AG09309 (cell line): Measurements from ENCODE around the gene TMEM35A.

ENCODE experiments used
- DNase-seq: peaks from one replicate; pipeline ENCODE4 v3.0.0-alpha.2; 2010; ENCODE audit warnings: low read depth
- H3K4me3 ChIP-seq: 2 replicates; pipeline ENCODE4 v1.5.1; 2011; ENCODE audit warnings: mild to moderate bottlenecking, low read depth, low read length, moderate library complexity; ENCODE audit not compliant: control insufficient read depth
- TF ChIP-seq, protein P1 (sequence below): IDR thresholded peaks from 2 replicates; pipeline ENCODE4 v1.5.1; 2011; ENCODE audit warnings: mild to moderate bottlenecking, low read depth, low read length, inconsistent platforms; ENCODE audit not compliant: insufficient read depth, control insufficient read depth; ENCODE audit errors: missing control alignments

The TMEM35A gene

DNA sequence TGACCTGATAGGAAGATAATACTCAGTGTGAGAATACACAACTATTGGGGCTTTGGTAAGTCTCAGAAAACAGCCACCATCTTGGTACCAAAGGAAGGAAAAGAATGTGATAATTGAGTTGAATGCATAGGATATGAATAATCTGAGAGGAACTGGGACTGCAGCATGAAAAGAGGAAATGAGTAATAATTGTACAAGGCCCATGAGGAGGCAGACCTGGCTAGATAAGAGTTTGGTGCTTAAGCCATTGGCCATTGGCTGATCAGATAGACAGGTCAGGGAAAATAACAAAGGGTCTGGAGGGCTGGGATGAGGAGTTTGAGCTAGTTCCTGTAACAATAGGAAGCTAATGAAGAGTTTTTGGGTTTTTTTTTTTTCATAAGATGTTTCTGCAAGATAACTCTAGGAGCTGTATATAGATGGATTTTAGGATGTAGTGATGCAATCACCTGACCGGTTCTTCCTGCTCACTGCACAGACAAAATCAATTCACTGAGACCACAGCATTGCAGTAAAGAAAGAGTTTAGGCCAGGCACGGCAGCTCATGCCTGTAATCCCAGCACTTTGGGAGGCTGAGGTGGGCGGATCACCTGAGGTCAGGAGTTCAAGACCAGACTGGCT, 21.5 kb upstream of the TMEM35A start:
- H3K4me3 ChIP-seq: no peak overlapping the region
- TF ChIP-seq, protein P1, sequence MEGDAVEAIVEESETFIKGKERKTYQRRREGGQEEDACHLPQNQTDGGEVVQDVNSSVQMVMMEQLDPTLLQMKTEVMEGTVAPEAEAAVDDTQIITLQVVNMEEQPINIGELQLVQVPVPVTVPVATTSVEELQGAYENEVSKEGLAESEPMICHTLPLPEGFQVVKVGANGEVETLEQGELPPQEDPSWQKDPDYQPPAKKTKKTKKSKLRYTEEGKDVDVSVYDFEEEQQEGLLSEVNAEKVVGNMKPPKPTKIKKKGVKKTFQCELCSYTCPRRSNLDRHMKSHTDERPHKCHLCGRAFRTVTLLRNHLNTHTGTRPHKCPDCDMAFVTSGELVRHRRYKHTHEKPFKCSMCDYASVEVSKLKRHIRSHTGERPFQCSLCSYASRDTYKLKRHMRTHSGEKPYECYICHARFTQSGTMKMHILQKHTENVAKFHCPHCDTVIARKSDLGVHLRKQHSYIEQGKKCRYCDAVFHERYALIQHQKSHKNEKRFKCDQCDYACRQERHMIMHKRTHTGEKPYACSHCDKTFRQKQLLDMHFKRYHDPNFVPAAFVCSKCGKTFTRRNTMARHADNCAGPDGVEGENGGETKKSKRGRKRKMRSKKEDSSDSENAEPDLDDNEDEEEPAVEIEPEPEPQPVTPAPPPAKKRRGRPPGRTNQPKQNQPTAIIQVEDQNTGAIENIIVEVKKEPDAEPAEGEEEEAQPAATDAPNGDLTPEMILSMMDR: no peak
- DNase-seq: no peak

DNA sequence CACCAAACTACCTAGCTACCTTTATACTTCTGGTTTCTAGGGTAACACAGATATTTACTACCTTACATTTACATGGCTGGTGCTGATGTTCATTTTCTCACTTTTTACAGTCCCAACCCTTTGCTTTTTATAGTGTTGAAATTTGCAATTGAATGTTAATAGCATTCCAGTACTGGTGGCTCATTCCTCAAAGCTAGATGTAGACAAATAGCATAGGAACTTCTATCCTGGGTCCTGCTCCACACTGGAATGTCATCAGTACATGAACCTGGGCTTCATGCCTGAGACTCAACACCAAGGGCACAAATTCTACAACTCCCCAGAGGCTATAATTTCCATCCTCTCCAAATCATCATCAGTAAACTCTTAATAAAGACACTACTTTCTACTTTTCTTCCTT, 16.5 kb upstream of the TMEM35A start:
- TF ChIP-seq, protein P1: no peak
- no peak for DNase-seq
- H3K4me3 ChIP-seq: no peak overlapping the region

DNA sequence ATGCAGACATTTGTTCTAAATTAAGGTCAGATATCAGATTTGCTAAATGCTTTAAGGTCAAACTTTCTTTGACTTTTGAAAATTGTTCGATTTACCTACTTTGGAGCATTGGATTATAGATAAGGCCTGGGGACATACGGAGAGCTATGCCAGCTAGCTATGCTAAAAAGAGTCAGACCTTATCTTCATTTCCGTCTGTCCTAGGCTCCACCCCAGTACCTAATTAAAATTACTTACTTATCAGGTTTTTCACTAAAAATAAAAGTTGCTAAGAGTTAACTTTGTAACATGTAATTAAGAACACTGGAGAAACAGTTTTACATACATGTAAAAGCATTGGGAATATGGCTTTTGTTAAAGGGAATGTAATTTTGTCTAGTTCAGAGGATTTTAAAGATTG, 7.1 kb upstream of the TMEM35A start:
- TF ChIP-seq, protein P1: no peak
- DNase-seq: no peak
- H3K4me3 ChIP-seq: no peak overlapping the region

DNA sequence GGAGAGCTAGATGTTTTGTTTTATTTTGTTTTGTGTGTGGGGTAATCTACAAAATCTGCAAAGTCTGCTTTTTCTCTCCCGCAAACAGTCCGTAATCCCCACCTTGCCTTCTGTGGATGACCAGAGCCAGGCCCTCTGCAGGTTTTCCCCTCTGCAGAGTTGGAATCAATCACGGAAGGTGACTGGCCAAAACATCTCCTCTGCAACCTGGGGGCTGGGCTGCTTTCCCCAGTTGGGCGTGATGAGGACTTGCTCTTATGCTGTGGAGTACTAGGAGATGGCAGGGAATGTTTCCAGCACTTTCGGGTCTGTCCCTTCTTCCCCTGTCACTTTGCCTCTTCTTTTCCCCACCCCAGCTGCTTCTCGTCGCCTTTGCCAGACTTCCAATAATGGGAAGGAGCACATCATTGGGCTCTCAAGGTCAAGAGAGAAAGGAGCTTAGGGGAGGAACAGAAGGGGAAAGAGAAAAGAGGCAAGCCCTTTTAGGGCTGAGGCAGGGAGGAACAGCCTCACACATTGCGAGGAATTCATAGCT, 1.1 kb downstream of the TMEM35A start:
- TF ChIP-seq, protein P1: no peak
- DNase-seq: no peak
- no peak overlapping the region; the same call in 1 of the 2 replicates for H3K4me3 ChIP-seq

DNA sequence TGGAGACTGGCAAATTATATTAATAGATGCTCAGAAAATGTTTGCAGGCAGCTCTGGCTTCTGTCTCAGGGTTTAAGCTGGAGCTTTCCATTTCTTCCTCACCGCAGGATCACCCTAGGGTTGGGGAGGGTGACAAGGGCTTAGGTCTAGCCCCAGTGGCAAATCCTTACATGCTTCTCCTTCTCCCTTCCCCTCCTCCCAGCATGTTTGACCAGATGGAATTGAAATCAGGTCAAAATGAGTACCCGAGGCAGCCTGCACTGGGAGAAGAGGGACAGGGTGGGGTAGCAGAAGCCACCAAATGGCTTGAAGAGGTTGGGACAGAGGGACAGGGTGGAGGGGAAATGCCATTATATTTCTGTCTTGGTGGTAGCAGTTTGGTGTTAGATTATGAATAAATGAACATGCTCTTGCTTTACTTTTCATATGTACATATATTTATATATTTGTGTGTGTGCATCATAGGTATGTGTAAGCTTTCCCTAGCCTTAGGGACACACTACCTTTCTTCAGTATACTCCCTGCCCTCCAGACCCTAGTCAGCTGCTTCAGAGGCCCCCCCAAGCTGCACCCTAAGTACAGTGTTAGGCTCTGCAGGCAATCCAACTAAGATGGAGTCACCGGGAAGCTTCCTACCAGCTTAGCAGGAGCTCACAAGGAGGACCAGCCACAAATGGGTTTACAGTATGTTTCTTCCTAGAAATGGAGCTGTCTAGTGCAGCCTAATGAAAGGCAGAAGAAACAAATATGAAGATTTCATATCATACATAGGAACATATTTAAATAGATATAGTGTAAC, 1.8 kb downstream of the TMEM35A start:
- no peak overlapping the region for H3K4me3 ChIP-seq
- no peak for DNase-seq
- TF ChIP-seq, protein P1: no peak

DNA sequence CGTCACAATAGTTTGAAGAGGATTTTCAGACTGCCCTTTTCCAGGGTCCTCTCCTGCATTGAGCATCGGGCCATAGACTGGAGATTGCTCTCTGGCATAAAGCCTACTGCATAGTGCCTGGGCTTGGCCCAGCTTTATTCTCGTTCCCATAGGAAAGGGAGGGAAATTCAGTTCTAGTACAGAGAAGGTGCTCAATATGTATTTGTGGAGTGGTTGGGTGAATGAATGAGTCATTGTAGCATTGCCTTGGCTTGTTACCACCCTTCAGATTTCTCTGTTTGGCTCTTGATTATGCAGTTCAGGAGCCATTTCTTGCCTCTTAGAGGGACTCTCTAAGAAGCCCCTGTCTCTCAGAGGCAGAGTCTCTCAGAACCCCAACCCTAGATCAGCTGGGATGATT, 2.6 kb downstream of the TMEM35A start:
- H3K4me3 ChIP-seq: no peak overlapping the region
- TF ChIP-seq, protein P1: no peak
- DNase-seq: no peak
